Gastroesophageal sphincter (tissue), 4 donors: ENCODE data around the gene NEFH. TPM values are rescaled to one million over a fixed set of nuclear protein-coding genes. Genes with fewer than 3 reads are reported as not detected.

Source experiments
- ATAC-seq: fragments of 150-250 bp; one replicate; pipeline ENCODE4 v1.9.1; 2016; ENCODE audit warnings: mild to moderate bottlenecking, moderate library complexity
- H3K27ac ChIP-seq, 4 donors: fragments of 200-600 bp; sonication (generic) in 3 of 4; 1 replicate in 3 of 4; 2 replicates in 1 of 4; pipeline ENCODE4 v1.5.1; 2016 to 2019
- H3K27me3 ChIP-seq: fragments of 200-600 bp; sonication (generic); one replicate; pipeline ENCODE4 v1.5.1; 2019
- H3K36me3 ChIP-seq, 2 donors: fragments of 200-600 bp; sonication (generic); one replicate each; pipeline ENCODE4 v1.5.1; 2019; ENCODE audit warnings: control low read depth in 1 of 2
- H3K4me1 ChIP-seq, 3 donors: fragments of 200-600 bp; sonication (generic); 1 replicate in 2 of 3; 2 replicates in 1 of 3; pipeline ENCODE4 v1.5.1; 2016 to 2019; ENCODE audit warnings: control low read depth in 2 of 3
- H3K4me3 ChIP-seq, 2 donors: fragments of 200-600 bp; sonication (generic); one replicate each; pipeline ENCODE4 v1.5.1; 2019; ENCODE audit warnings: mild to moderate bottlenecking in 1 of 2, moderate library complexity in 1 of 2
- H3K9me3 ChIP-seq, 3 donors: fragments of 200-600 bp; sonication (generic); one replicate each; pipeline ENCODE4 v1.5.1; 2017 to 2019; ENCODE audit warnings: control low read depth in 2 of 3
- EP300 ChIP-seq: sonication (generic); formaldehyde crosslinking; IDR thresholded peaks from one replicate; pipeline ENCODE4 v1.6.1; 2017; ENCODE audit warnings: antibody characterized with exemption, mild to moderate bottlenecking
- POLR2A ChIP-seq, 2 donors: fragments of 450-650 bp; IDR thresholded peaks; one replicate each; pipeline ENCODE4 v1.6.1; 2017; ENCODE audit warnings: antibody characterized with exemption in 2 of 2, mild to moderate bottlenecking in 2 of 2, moderate library complexity in 1 of 2
- POLR2AphosphoS5 ChIP-seq: sonication (generic); formaldehyde crosslinking; IDR thresholded peaks from one replicate; pipeline ENCODE4 v1.6.1; 2017; ENCODE audit warnings: antibody characterized with exemption
- WGBS, 2 donors: methylation state at CpG; one replicate each; pipeline ENCODE4 v1.1.5; 2018; ENCODE audit warnings: low coverage in 1 of 2; 5-methylcytosine and 5-hydroxymethylcytosine counted together
- total RNA-seq, 4 donors: library from RNA; depleted of rRNA; stranded (reverse); fragments of >200 nt; gene quantifications; one replicate each; pipeline ENCODE4 v1.1.0, GENCODE V29; 2016
- TF ChIP-seq, protein P1 (sequence below), 4 experiments: fragments of 200-600 bp in 2 of 4; fragments of 450-650 bp in 2 of 4; sonication (generic) in 1 of 4; IDR thresholded peaks; one replicate each; pipeline ENCODE4 v1.5.1; 2017 to 2019; ENCODE audit warnings: antibody characterized with exemption in 4 of 4, mild to moderate bottlenecking in 2 of 4, moderate library complexity in 2 of 4

Gene NEFH, protein sequence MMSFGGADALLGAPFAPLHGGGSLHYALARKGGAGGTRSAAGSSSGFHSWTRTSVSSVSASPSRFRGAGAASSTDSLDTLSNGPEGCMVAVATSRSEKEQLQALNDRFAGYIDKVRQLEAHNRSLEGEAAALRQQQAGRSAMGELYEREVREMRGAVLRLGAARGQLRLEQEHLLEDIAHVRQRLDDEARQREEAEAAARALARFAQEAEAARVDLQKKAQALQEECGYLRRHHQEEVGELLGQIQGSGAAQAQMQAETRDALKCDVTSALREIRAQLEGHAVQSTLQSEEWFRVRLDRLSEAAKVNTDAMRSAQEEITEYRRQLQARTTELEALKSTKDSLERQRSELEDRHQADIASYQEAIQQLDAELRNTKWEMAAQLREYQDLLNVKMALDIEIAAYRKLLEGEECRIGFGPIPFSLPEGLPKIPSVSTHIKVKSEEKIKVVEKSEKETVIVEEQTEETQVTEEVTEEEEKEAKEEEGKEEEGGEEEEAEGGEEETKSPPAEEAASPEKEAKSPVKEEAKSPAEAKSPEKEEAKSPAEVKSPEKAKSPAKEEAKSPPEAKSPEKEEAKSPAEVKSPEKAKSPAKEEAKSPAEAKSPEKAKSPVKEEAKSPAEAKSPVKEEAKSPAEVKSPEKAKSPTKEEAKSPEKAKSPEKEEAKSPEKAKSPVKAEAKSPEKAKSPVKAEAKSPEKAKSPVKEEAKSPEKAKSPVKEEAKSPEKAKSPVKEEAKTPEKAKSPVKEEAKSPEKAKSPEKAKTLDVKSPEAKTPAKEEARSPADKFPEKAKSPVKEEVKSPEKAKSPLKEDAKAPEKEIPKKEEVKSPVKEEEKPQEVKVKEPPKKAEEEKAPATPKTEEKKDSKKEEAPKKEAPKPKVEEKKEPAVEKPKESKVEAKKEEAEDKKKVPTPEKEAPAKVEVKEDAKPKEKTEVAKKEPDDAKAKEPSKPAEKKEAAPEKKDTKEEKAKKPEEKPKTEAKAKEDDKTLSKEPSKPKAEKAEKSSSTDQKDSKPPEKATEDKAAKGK
- 1 to 10 TPM in 2 of 4 donors, under 1 TPM in 2; 0.62 to 1.3 (median 1.1) TPM for total RNA-seq

DNA sequence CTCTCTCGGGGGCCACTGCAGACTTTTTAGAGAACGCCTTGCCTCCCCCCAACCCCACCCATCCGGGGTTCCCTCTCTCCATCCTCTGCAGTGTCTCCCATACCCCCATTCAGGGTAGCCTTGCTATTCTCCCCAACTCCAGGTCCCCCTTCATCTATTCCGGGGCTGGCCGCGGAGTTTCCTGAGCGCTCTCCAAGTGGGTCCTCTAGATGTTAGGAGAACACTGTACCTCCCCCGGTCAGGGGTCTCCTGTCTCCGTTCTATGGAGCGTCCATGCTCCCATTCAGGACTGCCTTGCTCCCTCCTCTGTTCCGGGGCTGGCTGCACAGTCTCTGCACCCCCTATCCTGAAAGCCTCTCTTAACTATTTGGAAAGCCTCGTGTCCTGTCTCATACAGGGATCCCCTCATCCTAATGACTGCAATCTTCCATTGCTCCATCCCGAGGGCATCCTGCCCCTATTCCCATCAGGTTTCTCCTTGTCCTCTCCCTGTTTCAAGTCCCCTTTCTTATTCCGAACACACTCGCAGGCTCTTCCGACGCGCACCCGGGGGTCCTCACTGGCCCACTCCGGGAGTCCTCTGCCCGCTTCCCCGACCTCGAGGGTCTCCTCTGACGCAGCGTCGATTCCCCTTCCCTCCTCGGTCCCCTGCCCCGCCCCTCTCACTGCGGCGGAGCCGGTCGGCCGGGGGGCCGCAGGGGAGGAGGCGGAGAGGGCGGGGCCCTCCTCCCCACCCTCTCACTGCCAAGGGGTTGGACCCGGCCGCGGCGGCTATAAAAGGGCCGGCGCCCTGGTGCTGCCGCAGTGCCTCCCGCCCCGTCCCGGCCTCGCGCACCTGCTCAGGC is at the start of gene NEFH:
TSS of gene NEFH (plus strand) at position 802 of the 845 bp plus-strand sequence. CDS start 45 bp downstream, outside the sequence.
- peaks cover 0 to 36% (median 15%) of the 10 kb centered on the region in 3 donors for H3K4me1 ChIP-seq
- H3K4me3 ChIP-seq: peak within 1 kb of the TSS in 1 of 2 donors; percentile 30
- TF ChIP-seq POLR2A (IDR thresholded peaks at IDR 0.05): no peak
- no peak for TF ChIP-seq EP300
- no peak for TF ChIP-seq POLR2AphosphoS5
- TF ChIP-seq, protein P1, sequence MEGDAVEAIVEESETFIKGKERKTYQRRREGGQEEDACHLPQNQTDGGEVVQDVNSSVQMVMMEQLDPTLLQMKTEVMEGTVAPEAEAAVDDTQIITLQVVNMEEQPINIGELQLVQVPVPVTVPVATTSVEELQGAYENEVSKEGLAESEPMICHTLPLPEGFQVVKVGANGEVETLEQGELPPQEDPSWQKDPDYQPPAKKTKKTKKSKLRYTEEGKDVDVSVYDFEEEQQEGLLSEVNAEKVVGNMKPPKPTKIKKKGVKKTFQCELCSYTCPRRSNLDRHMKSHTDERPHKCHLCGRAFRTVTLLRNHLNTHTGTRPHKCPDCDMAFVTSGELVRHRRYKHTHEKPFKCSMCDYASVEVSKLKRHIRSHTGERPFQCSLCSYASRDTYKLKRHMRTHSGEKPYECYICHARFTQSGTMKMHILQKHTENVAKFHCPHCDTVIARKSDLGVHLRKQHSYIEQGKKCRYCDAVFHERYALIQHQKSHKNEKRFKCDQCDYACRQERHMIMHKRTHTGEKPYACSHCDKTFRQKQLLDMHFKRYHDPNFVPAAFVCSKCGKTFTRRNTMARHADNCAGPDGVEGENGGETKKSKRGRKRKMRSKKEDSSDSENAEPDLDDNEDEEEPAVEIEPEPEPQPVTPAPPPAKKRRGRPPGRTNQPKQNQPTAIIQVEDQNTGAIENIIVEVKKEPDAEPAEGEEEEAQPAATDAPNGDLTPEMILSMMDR (IDR thresholded peaks at IDR 0.05): no peak
- peaks cover 86% of the 10 kb centered on the region for H3K27me3 ChIP-seq
- H3K36me3 ChIP-seq: no peaks in the 10 kb centered on the region
- peaks cover 0 to 9% (median 0%) of the 10 kb centered on the region in 3 donors for H3K9me3 ChIP-seq
- H3K27ac ChIP-seq: no peak within 1 kb of the TSS
- WGBS, 2 donors: 4 to 6% methylated on average over 11 to 23 of the region's 48 CpGs
- no peak for ATAC-seq

DNA sequence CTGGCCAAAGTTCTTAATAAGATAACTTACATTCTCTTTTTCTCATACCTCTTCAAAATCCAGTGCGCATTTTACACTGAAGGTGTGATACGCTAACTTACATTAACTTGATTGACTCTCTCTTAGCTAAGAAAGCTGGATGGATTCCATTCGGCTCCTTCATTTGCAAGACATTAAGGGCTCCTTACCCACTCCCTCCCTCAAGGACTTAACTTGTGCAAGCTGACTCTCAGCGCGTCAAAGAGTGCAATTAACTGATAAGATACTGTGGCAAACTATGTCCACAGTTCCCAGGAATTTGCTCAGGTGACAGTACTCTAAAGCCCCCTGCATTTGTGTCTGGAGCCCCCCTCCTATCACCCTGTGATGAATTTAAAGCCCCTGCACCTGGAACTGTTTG is 48.0 kb upstream of the NEFH start:
- Histone ChIP-seq H3K9me3 (no peaks in the 10 kb centered on the region), H3K27ac (no peak overlapping the region), H3K36me3 (no peaks in the 10 kb centered on the region), H3K4me1 (no peaks in the 10 kb centered on the region), H3K4me3 (no peak overlapping the region), H3K27me3 (peaks cover 42% of the 10 kb centered on the region)
- ATAC-seq: no peak
- TF ChIP-seq POLR2AphosphoS5 (no peak), POLR2A (IDR thresholded peaks at IDR 0.05) (no peak), EP300 (no peak)
- TF ChIP-seq, protein P1 (IDR thresholded peaks at IDR 0.05): no peak
- 27 to 61% methylated on average over 3 to 5 of the region's 5 CpGs for WGBS, 2 donors

DNA sequence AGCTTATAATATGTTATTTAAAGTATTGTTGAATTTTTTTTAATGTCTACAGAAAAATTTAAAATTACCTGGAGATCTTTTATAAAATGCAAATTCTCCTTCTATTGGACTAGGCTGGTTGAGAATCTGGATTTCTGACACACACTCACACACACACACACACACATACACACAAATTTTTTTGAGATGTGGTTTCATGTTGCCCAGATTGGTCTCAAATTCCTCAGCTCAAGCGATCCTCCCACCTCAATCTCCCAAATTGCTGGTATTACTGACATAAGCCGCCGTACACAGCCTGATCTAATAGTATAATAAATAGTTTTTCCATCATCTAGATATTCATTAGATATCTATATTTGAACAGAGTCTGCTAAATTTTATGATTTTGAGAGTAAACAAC is 46.2 kb upstream of the NEFH start:
- ATAC-seq: no peak
- Histone ChIP-seq H3K4me3 (no peak overlapping the region), H3K4me1 (no peaks in the 10 kb centered on the region), H3K9me3 (no peaks in the 10 kb centered on the region), H3K36me3 (no peaks in the 10 kb centered on the region), H3K27ac (no peak overlapping the region), H3K27me3 (peaks cover 43% of the 10 kb centered on the region)
- WGBS, 2 donors: 95 to 100% methylated on average over 1 to 3 of the region's 3 CpGs
- TF ChIP-seq, protein P1 (IDR thresholded peaks at IDR 0.05): no peak
- TF ChIP-seq POLR2A (IDR thresholded peaks at IDR 0.05) (no peak), POLR2AphosphoS5 (no peak), EP300 (no peak)

DNA sequence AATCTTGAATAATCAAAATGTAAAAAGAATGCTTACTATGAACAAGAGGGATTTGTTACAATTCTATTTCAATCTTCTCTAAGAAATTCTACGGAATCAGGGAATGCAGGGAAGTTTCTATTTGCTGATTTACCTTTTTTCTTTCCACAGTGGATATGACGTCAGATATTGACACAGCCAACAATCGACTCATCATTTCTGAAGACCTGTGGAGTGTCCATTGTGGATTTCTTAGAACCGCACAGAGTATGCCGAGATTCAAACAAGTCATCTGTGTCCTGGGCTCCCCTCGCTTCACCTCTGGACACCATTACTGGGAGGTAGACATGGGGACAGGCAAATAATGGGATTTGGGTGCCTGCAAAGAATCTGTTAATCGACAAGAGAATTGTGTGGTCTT is 45.7 kb upstream of the NEFH start:
- WGBS, 2 donors: 88 to 92% methylated on average over 5 to 7 of the region's 7 CpGs

More for the DNA sequence above, 45.7 kb upstream of the NEFH start:
- Histone ChIP-seq H3K4me1 (no peaks in the 10 kb centered on the region), H3K9me3 (no peaks in the 10 kb centered on the region), H3K36me3 (no peaks in the 10 kb centered on the region), H3K27ac (no peak overlapping the region), H3K4me3 (no peak overlapping the region), H3K27me3 (peaks cover 47% of the 10 kb centered on the region)
- TF ChIP-seq POLR2A (IDR thresholded peaks at IDR 0.05) (no peak), EP300 (no peak), POLR2AphosphoS5 (no peak)
- TF ChIP-seq, protein P1 (IDR thresholded peaks at IDR 0.05): no peak
- no peak for ATAC-seq
